SK-N-SH treated with all-trans-retinoic acid at 6 μM for 48 hours (cell line): ENCODE measurements around the gene RPS6KA2.
"Not testable (repeated sequence)": the region's sequence is repeated elsewhere in the genome, so short reads cannot be mapped to it uniquely, and the experiment has no call there.

Experiments used
- ATAC-seq: fragments of 200-7000 bp; cut with Tn5 transposase; 3 replicates; pipeline ENCODE4 v1.9.1; 2020; ENCODE audit warnings: mild to moderate bottlenecking, moderate library complexity
- BACH2 ChIP-seq: fragments of 250-450 bp; sonication (Bioruptor Pico); IDR thresholded peaks from 2 replicates; pipeline ENCODE4 v1.9.0; 2021; ENCODE audit warnings: mild to moderate bottlenecking, borderline replicate concordance
- ESRRG ChIP-seq: fragments of 250-450 bp; sonication (Bioruptor Pico); IDR thresholded peaks from 2 replicates; pipeline ENCODE4 v1.6.1; 2021; ENCODE audit warnings: mild to moderate bottlenecking
- GLIS3 ChIP-seq: fragments of 250-450 bp; sonication (Bioruptor Pico); IDR thresholded peaks from 2 replicates; pipeline ENCODE4 v1.5.0; 2020; ENCODE audit warnings: mild to moderate bottlenecking, moderate library complexity
- ISL1 ChIP-seq: fragments of 250-450 bp; sonication (Bioruptor Pico); IDR thresholded peaks from 2 replicates; pipeline ENCODE4 v2.1.2; 2022; ENCODE audit warnings: mild to moderate bottlenecking, moderate library complexity
- OSR1 ChIP-seq: fragments of 250-450 bp; sonication (Bioruptor Pico); IDR thresholded peaks from 2 replicates; pipeline ENCODE4 v1.8.0; 2022; ENCODE audit warnings: moderate library complexity, mild to moderate bottlenecking, inconsistent platforms
- PPARA ChIP-seq: fragments of 250-450 bp; sonication (Bioruptor Pico); IDR thresholded peaks from 2 replicates; pipeline ENCODE4 v1.5.0; 2020; ENCODE audit warnings: mild to moderate bottlenecking, borderline replicate concordance
- RARB ChIP-seq: fragments of 250-450 bp; sonication (Bioruptor Pico); IDR thresholded peaks from 2 replicates; pipeline ENCODE4 v1.8.0; 2021; ENCODE audit warnings: mild to moderate bottlenecking, moderate library complexity
- SNAI2 ChIP-seq: fragments of 250-450 bp; sonication (Bioruptor Pico); IDR thresholded peaks from 2 replicates; pipeline ENCODE4 v1.5.0; 2020; ENCODE audit warnings: mild to moderate bottlenecking, moderate library complexity
- TCF4 ChIP-seq: fragments of 250-450 bp; sonication (Bioruptor Pico); IDR thresholded peaks from 2 replicates; pipeline ENCODE4 v1.8.0; 2021; ENCODE audit warnings: mild to moderate bottlenecking, moderate library complexity, borderline replicate concordance
- ZC3H10 ChIP-seq: fragments of 250-450 bp; sonication (Bioruptor Pico); IDR thresholded peaks from 2 replicates; pipeline ENCODE4 v1.5.1; 2021; ENCODE audit warnings: mild to moderate bottlenecking, moderate library complexity
- ZFP30 ChIP-seq: fragments of 450-650 bp; formaldehyde crosslinking; IDR thresholded peaks from 2 replicates; pipeline ENCODE4 v1.5.0; 2022; ENCODE audit warnings: mild to moderate bottlenecking, moderate library complexity
- ZNF565 ChIP-seq: fragments of 450-650 bp; formaldehyde crosslinking; conservative IDR thresholded peaks from 2 replicates; pipeline ENCODE4 v1.5.0; 2020; ENCODE audit warnings: low read depth, mild to moderate bottlenecking, moderate library complexity
- ZNF70 ChIP-seq: fragments of 450-650 bp; formaldehyde crosslinking; IDR thresholded peaks from 2 replicates; pipeline ENCODE4 v1.5.0; 2020; ENCODE audit warnings: mild to moderate bottlenecking, moderate library complexity
- ZNF8 ChIP-seq: fragments of 450-650 bp; formaldehyde crosslinking; IDR thresholded peaks from 2 replicates; pipeline ENCODE4 v1.5.0; 2020; ENCODE audit warnings: mild to moderate bottlenecking, moderate library complexity
- TF ChIP-seq, protein P1 (sequence below): fragments of 250-450 bp; sonication (Bioruptor Pico); IDR thresholded peaks from 2 replicates; pipeline ENCODE4 v1.8.0; 2020; ENCODE audit warnings: mild to moderate bottlenecking, moderate library complexity, borderline replicate concordance
- TF ChIP-seq, protein P2 (sequence below): fragments of 250-450 bp; sonication (Bioruptor Pico); IDR thresholded peaks from 2 replicates; pipeline ENCODE4 v1.5.0; 2020; ENCODE audit warnings: mild to moderate bottlenecking, moderate library complexity
- TF ChIP-seq, protein P3 (sequence below): fragments of 250-450 bp; sonication (Bioruptor Pico); IDR thresholded peaks from 2 replicates; pipeline ENCODE4 v1.8.0; 2021; ENCODE audit warnings: low read depth, mild to moderate bottlenecking, moderate library complexity, borderline replicate concordance
- TF ChIP-seq, protein P4 (sequence below): fragments of 250-450 bp; sonication (Bioruptor Pico); IDR thresholded peaks from 2 replicates; pipeline ENCODE4 v1.5.1; 2020; ENCODE audit warnings: low read depth, mild to moderate bottlenecking, moderate library complexity
- TF ChIP-seq, protein P5 (sequence below): fragments of 250-450 bp; sonication (Bioruptor Pico); IDR thresholded peaks from 2 replicates; pipeline ENCODE4 v1.5.1; 2021; ENCODE audit warnings: mild to moderate bottlenecking, moderate library complexity

RPS6KA2 gene

DNA sequence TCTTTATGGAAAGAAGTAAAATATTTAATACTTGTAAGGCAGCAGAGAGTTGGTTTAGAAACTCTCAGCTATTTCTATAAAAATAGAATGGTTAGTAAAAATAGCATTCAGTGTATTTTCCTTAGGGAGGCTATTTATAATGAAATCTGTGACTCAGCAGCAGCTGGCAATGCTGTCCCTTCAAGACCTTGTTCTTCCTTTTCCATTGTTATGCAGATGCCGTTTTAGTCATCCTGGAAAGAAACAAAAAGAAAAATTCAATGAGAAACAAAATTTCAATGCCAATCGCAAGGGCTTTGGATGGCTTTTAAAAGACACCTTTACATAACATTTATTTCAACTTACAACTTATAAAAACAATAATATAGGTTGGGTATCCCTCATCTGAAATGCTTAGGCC is 261.8 kb downstream of the RPS6KA2 start:
- ATAC-seq, result no peak
- TF ChIP-seq, protein P1, sequence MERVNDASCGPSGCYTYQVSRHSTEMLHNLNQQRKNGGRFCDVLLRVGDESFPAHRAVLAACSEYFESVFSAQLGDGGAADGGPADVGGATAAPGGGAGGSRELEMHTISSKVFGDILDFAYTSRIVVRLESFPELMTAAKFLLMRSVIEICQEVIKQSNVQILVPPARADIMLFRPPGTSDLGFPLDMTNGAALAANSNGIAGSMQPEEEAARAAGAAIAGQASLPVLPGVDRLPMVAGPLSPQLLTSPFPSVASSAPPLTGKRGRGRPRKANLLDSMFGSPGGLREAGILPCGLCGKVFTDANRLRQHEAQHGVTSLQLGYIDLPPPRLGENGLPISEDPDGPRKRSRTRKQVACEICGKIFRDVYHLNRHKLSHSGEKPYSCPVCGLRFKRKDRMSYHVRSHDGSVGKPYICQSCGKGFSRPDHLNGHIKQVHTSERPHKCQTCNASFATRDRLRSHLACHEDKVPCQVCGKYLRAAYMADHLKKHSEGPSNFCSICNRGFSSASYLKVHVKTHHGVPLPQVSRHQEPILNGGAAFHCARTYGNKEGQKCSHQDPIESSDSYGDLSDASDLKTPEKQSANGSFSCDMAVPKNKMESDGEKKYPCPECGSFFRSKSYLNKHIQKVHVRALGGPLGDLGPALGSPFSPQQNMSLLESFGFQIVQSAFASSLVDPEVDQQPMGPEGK, result no peak
- TF ChIP-seq OSR1 (CRISPR knock-in tag), result no peak
- TF ChIP-seq SNAI2 (CRISPR knock-in tag), result no peak
- TF ChIP-seq RARB (CRISPR knock-in tag), result no peak

DNA sequence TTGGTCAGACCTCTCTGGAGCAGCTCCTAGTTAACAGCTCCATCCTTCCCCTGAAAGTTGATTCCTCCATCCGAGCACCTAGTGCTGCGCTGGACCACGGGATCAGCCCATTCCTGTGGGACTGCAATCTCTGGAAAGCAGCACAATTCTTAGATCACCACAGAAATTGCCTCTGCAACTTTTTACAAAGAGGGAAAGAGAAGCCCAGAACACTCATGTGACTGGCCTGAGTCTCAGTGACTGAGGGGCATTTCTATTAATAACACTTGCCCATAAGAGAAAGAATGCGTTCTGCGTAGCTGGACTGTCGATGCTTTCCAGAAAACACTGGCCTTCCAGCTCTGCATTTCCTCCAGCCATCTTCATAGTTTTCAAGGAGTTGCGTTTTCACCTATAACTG is 262.6 kb downstream of the RPS6KA2 start:
- TF ChIP-seq ISL1 (CRISPR knock-in tag) (no peak), ESRRG (CRISPR knock-in tag) (no peak), ZNF8 (CRISPR knock-in tag) (no peak), RARB (CRISPR knock-in tag) (no peak), SNAI2 (CRISPR knock-in tag) (no peak), BACH2 (CRISPR knock-in tag) (no peak), GLIS3 (CRISPR knock-in tag) (no peak), TCF4 (CRISPR knock-in tag) (no peak), PPARA (CRISPR knock-in tag) (no peak), ZC3H10 (CRISPR knock-in tag) (no peak), ZFP30 (CRISPR knock-in tag) (no peak)
- TF ChIP-seq, protein P1, result no peak
- TF ChIP-seq, protein P2, sequence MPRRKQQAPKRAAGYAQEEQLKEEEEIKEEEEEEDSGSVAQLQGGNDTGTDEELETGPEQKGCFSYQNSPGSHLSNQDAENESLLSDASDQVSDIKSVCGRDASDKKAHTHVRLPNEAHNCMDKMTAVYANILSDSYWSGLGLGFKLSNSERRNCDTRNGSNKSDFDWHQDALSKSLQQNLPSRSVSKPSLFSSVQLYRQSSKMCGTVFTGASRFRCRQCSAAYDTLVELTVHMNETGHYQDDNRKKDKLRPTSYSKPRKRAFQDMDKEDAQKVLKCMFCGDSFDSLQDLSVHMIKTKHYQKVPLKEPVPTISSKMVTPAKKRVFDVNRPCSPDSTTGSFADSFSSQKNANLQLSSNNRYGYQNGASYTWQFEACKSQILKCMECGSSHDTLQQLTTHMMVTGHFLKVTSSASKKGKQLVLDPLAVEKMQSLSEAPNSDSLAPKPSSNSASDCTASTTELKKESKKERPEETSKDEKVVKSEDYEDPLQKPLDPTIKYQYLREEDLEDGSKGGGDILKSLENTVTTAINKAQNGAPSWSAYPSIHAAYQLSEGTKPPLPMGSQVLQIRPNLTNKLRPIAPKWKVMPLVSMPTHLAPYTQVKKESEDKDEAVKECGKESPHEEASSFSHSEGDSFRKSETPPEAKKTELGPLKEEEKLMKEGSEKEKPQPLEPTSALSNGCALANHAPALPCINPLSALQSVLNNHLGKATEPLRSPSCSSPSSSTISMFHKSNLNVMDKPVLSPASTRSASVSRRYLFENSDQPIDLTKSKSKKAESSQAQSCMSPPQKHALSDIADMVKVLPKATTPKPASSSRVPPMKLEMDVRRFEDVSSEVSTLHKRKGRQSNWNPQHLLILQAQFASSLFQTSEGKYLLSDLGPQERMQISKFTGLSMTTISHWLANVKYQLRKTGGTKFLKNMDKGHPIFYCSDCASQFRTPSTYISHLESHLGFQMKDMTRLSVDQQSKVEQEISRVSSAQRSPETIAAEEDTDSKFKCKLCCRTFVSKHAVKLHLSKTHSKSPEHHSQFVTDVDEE (CRISPR knock-in tag), result no peak
- ATAC-seq, result no peak

DNA sequence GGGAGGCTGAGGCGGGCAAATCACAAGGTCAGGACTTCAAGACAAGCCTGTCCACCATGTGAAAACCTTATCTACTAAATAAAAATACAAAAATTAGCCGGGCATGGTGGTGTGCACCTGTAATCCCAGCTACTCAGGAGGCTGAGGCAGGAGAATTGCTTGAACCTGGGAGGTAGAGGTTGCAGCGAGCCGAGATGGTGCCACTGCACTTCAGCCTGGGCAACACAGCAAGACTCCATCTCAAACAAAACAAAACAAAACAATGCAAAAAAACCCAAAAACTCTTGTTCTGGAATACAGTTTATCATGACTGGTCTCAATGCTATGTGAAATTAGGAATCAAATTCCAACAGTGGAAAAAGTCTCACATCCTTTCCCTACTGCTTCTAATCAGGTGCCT is 264.6 kb downstream of the RPS6KA2 start:
- ATAC-seq, result not testable (repeated sequence)

DNA sequence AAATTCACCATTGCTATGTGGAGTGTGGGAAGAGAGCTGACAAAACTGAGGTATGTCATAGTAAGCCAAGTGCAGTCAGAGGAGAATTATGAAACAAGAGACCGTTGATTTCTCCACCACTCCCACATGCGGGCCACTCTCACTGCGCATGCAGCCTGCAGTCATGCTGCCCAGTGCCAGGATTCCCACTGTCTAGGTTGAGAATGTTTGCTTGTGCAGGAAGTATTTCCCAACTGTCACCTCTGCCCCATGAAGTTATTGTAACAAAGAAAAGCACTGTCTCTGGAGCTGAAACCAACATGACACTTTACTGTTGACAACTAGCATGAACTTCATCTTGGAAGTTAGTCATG is 266.0 kb downstream of the RPS6KA2 start:
- no peak for ATAC-seq
- TF ChIP-seq, protein P3, sequence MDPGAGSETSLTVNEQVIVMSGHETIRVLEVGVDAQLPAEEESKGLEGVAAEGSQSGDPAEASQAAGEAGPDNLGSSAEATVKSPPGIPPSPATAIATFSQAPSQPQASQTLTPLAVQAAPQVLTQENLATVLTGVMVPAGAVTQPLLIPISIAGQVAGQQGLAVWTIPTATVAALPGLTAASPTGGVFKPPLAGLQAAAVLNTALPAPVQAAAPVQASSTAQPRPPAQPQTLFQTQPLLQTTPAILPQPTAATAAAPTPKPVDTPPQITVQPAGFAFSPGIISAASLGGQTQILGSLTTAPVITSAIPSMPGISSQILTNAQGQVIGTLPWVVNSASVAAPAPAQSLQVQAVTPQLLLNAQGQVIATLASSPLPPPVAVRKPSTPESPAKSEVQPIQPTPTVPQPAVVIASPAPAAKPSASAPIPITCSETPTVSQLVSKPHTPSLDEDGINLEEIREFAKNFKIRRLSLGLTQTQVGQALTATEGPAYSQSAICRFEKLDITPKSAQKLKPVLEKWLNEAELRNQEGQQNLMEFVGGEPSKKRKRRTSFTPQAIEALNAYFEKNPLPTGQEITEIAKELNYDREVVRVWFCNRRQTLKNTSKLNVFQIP (CRISPR knock-in tag), result no peak
- no peak for TF ChIP-seq RARB (CRISPR knock-in tag)
- no peak for TF ChIP-seq ZNF565 (CRISPR knock-in tag)

DNA sequence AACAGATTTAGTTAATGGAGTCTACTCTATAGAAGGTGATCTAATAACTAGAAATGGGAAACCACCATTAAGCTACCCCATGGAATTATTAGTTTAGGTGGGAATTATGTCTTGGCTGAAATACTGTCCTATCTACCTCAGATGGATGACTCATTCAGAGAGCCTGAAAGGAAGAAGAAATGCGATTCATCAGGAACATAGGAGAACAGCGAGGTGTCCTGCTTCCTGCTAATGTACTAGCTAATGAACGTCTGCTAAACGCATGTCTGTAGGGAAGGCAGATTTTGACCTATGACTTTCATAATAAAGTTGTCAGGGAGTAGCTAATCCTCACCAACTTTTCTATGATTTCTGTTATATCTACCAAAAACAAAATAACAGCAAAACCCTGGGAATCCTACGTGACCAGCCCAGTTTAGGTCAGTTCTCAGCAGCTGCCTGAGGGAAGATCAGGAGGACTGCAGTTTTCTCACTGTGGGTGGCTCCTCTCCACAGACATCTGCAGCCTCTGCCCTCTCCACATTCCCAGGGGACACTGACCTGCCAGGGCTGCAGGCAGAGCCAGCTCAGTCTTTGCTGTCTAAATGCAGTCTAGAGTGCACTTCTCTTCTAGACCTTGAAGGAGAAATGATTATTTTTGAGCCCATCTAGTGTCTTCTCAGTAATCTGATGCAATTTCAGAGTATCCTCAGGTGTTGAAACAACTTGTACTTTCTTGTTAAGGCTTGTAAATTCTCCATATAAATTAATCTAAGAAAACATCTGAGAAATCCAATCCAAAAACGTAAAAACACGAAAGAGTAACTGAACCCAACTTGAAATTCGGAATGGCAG is 266.6 kb downstream of the RPS6KA2 start:
- no peak for TF ChIP-seq OSR1 (CRISPR knock-in tag)
- TF ChIP-seq, protein P4, sequence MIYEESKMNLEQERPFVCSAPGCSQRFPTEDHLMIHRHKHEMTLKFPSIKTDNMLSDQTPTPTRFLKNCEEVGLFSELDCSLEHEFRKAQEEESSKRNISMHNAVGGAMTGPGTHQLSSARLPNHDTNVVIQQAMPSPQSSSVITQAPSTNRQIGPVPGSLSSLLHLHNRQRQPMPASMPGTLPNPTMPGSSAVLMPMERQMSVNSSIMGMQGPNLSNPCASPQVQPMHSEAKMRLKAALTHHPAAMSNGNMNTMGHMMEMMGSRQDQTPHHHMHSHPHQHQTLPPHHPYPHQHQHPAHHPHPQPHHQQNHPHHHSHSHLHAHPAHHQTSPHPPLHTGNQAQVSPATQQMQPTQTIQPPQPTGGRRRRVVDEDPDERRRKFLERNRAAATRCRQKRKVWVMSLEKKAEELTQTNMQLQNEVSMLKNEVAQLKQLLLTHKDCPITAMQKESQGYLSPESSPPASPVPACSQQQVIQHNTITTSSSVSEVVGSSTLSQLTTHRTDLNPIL (CRISPR knock-in tag), result no peak
- TF ChIP-seq, protein P5, sequence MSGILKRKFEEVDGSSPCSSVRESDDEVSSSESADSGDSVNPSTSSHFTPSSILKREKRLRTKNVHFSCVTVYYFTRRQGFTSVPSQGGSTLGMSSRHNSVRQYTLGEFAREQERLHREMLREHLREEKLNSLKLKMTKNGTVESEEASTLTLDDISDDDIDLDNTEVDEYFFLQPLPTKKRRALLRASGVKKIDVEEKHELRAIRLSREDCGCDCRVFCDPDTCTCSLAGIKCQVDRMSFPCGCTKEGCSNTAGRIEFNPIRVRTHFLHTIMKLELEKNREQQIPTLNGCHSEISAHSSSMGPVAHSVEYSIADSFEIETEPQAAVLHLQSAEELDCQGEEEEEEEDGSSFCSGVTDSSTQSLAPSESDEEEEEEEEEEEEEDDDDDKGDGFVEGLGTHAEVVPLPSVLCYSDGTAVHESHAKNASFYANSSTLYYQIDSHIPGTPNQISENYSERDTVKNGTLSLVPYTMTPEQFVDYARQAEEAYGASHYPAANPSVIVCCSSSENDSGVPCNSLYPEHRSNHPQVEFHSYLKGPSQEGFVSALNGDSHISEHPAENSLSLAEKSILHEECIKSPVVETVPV (CRISPR knock-in tag), result no peak
- no peak for TF ChIP-seq PPARA (CRISPR knock-in tag)
- no peak for TF ChIP-seq RARB (CRISPR knock-in tag)
- no peak for TF ChIP-seq GLIS3 (CRISPR knock-in tag)
- no peak for TF ChIP-seq ESRRG (CRISPR knock-in tag)
- no peak for TF ChIP-seq TCF4 (CRISPR knock-in tag)
- TF ChIP-seq ZFP30 (CRISPR knock-in tag), result no peak
- no peak for TF ChIP-seq ZNF70
- peak; percentile 33; the same call in 2 of the 3 replicates for ATAC-seq
